GM18909 (cell line): ENCODE data around the gene DAGLB.

Experiments used
- ATAC-seq: cut with Tn5 transposase; IDR thresholded peaks from one replicate; pipeline ENCODE4 v1.9.1; 2021; ENCODE audit warnings: mild to moderate bottlenecking; ENCODE audit not compliant: unreplicated experiment, poor library complexity

DAGLB gene

DNA sequence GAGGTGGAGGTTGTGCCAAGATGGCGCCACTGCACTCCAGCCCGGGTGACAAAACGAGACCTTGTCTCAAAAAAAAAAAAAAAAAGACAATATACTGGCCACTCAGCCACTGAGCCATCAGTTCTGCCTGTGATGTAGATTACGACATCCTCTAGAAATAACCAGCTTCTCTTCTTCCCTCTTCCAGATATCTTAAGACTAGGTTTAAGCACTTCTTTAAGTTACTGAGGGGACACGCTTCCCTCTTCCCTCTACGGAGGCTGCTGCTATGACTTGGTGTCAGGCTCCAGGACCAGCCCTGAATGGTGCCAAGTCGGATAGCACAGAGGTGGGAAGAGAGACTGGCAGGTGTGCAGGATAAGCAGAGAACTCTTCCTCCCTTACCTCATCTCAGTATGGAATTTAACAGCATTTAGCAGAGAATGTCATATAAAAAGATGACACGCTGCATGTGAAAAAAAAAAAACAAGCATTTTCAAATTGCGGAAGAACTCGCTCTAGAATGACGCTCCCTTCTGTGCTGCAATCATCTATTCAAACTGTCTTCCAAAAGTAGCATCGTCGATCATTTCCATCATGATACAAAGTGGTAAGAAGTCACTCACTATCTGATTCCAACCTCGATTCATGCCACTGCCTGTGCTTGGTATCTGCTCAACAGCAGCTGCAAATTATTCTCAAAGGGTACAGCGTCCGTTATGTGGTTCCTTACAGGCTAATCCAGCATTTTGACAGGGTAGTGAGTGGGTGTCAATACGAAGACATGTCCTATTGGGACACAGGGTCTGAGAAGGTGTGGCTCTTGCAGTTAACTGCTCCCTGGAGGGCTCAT, 13.8 kb downstream of the DAGLB start:
- ATAC-seq = no peak

DNA sequence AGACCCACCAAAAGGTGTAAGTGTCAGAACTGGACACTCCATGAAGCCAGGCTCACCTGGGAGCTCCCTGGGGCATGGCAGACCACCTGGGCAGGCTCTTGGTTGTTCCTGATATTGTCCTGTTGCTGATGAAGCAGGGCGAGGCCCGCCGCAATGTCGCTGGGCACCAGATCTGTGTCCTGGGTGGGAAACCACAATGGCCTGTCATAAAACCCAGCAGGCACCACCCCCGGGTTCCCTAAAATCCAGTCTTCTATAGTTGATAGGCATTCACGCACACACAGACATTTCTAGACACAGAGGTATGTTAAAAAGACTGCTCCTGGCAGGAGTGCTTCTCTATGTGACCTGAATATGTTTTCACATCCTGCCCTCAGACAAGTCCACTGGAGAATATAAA, 15.0 kb downstream of the DAGLB start:
- ATAC-seq = no peak

DNA sequence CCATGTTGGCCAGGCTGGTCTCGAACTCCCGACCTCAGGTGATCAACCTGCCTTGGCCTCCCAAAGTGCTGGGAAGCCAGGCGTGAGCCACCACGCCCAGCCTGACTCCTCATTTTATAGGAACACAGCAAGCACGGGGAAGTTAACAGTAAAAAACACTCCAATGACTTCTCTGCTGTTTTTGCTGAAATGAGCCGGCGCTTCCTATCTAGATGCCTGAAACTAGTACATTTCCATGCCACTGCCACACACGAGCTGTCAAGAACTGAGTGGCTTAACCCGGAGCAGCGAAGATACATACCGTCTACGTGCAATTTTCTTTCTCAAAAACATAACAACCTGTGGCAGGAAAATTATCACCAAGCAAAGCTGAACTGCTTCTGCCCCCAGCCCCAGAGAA, 16.8 kb downstream of the DAGLB start:
- ATAC-seq = no peak

DNA sequence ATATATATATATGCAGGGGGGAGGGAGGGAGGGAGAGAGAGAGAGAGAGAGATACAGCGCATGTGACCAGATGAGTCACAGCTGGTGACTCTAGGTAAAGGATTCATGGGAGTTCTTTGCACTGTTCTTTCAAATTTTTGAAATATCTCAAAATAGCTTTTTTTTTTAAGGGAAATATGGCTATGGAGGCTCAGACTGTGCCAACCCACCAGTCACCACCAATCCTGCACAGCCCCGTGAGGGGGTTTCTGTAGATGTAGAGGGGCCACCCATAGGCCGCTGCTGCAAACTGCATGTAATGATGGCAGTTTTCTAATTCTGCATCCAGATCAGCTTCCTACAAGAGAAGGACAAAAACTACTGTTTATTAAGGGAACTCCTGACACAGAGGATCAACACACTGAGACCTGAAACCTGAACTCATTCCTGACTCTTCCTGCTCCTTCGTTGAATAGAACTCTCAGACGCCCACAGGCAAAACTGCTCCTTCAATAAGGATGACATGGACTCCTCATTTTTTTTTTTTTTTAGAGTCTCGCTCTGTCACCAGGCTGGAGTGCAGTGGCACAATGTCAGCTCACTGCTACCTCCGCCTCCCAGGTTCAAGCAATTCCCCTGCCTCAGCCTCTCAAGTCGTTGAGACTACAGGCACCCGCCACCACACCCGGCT, 17.3 kb downstream of the DAGLB start:
- ATAC-seq = no peak

DNA sequence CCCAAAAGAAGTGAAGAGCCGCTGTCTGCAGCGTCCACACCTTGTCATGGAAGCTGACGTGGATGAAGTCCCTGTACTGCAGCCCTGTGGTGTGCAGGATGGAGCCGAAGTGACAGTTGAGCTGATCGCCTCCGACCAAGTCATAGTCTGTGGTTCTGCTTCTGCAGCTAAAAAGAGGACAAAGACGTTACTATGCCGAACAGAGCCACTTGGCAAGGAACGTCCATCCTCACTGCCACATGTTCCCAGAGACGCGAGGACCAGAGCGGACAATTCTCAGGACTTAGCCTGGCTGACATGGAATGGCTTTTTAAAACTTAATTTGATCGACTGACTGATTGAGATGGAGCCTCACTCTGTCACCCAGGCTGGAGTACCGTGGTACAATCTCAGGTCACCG, 21.8 kb downstream of the DAGLB start:
- ATAC-seq = no peak

DNA sequence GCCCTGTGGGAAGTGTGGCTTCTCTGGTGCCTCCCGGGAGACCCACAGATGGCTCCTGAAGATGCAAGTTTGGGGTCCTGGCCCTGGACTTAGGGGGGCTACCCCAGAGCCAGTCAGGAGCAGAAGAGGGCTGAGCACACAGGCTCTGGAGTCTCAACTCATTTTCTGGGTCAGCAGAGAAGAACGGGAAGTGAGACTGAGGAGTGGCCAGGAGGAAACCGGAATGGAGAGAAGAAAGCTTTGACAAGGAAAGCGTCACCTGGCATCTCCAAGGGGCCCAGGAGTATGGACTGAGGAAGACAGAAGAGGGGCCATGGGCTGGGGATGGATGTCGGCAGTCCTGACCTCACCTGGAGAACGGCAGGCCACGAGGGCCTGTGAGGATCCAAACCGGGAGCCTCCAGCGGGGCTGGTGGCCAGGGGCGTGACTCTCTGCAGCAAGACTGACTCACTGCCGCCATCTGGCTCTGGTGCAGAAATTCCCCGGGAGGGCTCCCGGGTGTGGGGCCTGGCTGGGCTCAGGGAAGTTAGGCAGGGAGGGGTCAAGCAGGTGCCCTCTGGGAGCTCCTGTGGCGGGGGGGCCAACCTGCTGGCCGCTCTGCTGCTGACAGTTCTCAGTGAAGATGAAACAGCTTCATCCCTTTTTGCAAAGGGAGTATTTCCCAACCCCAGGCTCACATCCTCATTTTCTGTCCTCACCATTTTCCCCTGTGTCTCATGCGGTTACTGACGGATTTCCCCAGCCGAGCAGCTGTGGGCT, 23.6 kb downstream of the DAGLB start:
- ATAC-seq = no peak

DNA sequence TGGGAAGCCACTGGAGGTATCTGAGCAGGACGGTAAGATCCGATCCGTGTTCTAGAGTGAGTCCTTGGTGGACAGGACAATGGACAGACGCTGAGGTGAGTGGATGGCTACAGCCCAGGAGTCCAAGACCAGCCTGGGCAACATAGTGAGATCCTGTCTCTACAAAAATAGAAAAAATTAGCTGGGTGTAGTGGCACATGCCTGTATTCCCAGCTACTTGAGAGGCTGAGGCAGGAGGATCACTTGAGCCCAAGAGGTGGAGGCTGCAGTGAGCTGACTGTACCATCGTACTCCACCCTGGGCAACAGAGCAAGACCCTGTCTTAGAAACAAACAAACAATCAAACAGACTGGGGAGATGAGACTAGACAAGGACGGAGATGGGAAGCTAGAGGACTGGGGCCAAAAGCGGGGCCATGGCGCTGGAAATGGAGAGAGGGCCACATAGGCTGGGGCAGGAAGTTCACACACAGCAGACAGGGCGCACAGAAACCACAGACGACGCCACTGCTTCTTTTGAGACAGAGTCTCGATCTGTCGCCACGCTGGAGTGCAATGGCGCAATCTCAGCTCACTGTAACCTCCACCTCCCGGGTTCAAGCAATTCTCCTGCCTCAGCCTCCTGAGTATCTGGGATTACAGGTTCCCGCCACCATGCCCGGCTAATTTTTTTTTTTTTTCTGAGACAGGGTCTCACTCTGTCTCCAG, 24.7 kb downstream of the DAGLB start:
- ATAC-seq = no peak

DNA sequence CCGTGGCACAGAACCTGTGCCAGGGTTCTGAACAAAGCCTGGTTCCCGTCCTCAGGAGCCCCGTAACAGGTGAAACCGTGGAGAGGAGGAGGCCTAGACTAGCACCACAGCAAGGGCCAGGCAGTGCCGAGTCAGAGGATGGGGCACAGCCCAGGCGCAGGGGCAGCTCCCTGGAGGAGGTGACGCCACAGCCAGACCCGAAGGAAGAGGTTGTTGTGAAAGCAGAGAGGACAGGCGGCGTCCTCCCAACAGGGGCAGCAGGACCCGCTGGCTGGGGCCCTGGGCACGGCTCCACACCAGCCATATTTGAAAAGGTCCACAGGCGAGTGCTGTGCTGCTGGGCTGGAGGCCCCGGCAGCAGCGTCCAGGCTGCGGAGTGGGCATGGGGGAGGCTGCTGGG, 25.7 kb downstream of the DAGLB start:
- ATAC-seq = no peak

DNA sequence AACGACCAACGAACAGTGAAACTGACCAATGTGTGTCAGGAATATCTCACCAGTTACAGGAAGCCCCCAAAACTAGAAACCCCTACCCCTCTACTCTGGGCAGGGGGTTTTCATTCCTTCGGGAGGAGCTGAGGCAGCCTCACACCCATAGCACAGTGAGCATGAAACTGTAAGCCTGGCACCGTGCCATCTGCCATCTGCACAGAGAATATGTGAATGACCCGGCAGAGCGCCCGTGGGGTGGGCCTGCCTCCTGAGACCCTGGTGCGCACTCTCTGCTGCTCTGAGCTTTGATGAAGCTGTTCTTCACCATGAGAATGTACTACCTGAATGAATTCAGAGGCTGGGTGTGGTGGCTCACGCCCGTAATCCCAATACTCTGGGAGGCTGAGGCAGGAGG, 27.1 kb downstream of the DAGLB start:
- no peak for ATAC-seq

DNA sequence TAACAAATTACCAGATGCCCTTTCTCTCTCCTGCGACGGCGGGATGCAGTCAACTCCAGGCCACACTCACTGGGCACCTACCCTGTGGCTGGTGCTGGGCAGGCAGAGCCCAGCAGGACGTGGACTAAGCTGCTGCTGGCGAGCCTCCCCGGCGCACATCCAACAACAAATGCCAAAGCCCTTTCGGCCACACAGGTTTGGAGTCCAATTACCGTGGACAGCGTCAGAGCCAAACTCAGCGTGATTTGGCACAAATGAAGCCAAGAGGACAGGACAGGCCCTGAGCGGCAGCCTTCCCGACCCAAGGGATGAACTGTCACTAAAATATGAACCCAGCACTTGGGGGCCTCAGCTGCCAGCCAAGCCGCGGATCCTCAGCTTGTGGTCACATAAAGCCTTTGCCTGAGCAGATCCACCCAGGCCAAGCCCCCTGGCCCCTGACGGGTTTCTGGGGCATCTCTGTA, 28.4 kb downstream of the DAGLB start:
- ATAC-seq = no peak

DNA sequence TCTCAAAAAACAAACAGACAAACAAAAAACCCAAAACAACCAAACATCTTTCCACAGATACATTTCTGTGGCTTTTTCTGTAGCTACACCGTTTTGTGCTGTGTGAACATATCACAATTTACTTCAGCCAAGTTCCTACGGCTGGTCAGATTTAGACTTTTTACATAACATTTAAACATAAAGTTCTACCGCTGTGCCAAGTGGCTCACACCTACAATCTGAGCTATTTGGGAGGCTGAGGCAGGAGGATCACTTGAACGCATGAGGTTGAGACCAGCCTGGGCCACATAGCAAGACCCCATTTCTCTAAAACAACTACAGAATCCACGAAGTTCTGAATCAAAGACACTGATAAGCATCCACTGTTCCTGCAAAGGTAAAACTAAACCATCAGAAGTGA, 30.3 kb downstream of the DAGLB start:
- ATAC-seq = no peak

DNA sequence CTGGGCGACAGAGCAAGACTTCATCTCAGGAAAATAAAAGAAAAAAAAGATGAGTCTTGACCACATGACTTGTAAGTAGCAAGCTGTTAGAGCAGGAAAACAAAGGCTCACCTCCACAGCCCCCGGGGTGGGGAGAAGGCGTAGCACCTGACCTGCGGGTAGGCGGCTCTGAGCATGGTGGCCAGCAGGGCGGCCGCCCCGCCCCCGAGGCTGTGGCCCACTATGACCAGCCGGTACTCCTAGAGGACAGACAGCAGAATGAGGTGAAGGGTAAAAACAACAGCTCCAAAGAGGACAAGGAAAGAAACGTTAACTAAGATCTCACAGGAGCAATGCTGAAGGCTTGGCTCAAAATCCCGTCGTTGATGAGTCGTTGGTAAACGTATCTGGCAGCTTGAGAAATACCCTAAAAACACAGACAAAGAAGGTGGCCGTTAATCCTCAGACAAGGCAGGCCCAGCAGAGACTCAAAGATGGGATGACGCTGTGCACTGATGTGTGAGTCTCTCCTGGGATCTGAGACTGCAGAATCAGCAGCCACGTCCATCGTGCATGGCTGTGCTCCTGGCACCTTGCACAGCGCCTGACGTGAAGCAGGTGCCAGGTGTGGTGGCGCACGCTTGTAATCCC, 31.1 kb downstream of the DAGLB start:
- ATAC-seq = no peak

DNA sequence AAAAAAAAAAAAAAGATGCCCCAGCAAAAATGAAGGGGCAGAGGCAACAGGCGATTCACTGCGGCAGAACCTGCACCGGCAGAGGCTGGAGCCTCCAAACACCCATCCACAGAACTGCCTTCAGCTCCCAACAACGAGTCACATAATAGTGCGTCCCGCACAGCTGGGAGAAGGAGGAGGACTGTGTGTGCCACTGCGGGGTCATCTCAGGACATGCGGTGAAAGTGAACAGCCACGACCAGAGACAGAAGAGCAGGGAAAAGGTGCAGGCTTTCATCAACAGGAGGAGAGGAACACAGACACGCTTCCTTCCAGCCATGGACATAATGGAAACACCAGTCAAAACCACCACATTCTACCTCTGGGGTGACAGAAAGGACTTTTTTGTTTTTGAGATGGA, 34.1 kb downstream of the DAGLB start:
- no peak for ATAC-seq

DNA sequence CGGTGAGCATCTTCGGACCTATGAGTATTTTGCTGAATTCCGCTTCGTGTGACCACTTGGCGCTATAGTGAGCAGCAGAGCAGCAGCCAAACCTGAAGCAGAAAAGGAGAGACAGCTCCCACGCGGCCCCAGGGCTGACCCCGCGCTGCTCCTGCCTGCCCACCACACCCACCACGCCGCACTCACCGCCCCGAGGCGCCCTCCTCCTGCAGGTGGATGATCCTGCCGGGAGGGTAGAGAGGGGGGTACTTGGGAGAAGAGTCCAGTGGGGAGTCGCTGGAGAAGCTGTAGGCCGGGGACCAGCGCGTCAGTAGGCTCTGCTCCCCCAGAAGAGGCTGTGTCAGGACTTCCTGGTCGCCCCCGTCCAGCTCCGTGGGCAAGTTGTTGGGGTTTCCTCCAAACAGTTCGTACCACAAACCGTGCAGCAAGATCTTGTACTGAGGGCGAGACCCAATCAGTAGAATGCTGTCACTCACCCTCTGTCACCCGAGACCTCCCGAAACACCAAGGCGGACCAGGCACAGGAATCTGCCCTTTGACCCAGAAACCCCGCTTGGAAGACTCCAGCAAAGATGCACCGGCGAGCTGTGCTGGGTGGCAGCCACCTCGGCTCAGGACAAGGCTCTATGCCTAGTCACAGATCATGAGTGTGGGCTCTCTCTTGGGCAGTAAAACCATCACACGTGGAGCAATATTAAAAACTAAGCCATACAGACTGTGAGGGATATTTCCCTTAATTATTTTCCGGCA, 37.6 kb downstream of the DAGLB start:
- no peak for ATAC-seq

DNA sequence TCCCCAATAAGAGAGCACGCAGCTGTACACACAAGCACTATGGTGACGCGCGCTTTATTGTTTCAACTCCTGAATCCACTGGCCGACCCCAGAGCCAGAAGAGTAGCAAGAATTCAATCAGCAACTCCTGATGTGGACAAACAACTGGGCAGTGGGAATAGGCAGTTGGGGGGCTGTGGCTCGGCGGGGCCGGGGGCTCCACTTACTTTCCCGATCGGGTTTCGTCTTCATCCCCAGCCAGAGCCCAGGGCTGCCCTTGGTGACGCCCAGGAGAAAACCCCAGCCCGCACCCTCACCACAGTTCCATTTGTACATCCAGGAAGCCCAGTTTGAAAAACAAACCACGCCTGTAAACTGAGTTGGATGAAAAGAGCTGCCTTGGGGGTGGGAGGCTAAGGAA, 38.7 kb downstream of the DAGLB start:
- no peak for ATAC-seq

DNA sequence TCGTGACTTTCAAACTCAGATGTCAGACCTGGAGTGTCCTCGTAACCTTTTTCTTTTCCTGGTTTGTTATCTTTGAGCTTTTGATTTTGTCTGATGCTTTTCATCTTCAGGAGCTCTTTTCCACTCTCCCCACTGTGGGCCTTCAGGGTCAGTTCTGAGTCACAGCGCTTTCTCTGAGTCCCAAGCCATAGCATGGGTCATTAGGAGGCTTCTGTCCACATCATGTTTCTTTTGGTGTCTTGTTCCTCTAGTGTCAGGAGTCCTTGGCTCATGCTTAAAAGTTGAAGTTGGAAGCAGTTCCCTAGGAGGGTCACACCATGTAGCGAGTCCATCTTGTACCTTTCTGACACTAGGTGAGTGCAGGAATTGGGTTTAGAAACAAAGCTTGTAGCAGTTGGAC, 40.3 kb downstream of the DAGLB start:
- ATAC-seq = no peak

DNA sequence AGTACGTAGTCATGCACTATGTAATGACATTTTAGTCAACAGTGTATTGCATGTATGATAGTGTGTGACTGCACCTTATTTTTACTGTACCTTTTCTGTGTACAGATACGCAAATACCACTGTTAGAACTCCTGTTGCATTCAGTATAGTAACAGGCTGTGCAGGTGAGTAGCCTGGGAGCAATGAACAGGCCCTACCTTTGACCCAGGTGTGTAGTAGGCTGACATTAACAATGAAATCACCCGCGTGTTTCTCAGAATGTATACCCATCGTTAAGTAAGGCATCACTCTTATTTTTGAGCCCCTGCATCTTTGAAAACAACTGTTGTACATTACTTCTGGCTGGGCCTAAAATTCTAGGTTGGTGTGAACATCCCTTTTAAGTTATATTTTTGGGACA, 41.6 kb downstream of the DAGLB start:
- ATAC-seq = no peak

DNA sequence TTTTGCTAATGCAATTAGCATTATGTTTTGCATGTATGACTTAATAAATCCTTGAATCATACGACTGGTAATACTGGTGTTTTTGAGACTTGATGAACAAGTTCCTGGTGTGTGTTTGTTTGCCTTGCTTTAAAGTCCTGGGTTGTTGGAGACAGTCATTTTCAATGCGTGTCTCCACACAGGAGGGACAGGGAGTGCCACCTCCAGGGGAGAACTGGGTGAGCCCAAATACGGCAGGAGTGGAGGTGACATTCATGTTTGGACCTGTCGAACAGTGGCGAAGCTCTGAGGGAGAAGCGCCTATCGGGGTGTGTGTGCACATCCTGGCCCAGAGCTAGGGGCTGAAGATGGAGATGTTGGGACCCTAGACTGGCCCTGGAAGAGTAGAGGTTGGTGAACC, 43.8 kb downstream of the DAGLB start:
- no peak for ATAC-seq

DNA sequence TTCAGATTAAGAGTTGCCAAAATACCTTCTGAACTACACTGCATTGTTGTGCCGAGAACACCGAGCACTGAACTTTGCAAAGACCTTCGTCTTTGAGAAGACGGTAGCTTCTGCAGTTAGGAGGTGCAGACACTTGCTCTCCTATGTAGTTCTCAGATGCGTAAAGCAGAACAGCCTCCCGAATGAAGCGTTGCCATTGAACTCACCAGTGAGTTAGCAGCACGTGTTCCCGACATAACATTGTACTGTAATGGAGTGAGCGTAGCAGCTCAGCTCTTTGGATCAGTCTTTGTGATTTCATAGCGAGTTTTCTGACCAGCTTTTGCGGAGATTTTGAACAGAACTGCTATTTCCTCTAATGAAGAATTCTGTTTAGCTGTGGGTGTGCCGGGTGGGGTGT, 45.0 kb downstream of the DAGLB start:
- ATAC-seq = no peak
